ENCODE measurements around the gene TTBK1.

TTBK1 gene

DNA sequence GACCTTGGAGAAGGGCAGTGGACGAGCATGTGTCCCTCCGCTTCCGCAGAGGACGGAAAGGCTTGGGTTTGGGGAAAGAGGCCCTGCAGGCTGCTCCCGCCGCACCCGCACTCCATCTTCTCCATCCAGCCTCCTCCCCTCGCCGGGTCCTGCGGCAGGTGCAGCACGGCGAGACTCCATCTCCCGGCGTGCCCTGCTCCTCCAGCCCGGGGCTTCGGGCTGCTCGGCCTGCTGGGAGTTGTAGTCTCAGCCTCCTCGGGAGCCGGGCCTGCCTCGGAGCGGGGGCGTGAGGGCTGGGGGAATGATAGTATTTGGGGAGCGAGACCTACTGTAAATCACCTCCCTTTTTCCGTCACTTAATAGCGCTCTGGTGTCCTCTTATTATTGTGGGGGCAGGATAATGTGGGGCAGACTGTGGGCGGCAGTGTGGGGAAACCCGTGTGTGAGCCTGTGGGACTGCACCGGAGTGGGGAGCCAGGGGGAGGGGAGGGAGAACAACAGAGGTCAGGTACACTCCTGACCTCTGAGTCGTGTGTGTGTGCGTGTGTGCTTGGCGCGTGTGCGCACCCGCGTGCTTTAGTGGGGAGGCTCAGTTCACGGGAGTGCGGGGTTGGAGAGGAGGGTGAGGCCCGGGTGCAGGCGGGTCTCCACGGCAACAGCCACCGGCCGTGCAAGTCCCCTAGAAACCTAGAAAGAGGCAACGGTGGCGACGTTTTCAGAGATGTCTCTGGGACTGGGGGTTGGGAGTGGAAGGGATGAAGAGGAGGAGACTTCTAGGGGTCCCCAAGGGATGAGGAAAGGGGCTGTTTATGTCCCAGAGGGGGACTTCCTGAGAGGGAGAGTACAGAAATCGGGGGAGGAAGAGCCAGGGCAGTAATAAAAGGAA is 4.1 kb downstream of the TTBK1 start:
- TF ChIP-seq, protein P1, sequence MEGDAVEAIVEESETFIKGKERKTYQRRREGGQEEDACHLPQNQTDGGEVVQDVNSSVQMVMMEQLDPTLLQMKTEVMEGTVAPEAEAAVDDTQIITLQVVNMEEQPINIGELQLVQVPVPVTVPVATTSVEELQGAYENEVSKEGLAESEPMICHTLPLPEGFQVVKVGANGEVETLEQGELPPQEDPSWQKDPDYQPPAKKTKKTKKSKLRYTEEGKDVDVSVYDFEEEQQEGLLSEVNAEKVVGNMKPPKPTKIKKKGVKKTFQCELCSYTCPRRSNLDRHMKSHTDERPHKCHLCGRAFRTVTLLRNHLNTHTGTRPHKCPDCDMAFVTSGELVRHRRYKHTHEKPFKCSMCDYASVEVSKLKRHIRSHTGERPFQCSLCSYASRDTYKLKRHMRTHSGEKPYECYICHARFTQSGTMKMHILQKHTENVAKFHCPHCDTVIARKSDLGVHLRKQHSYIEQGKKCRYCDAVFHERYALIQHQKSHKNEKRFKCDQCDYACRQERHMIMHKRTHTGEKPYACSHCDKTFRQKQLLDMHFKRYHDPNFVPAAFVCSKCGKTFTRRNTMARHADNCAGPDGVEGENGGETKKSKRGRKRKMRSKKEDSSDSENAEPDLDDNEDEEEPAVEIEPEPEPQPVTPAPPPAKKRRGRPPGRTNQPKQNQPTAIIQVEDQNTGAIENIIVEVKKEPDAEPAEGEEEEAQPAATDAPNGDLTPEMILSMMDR (IDR thresholded peaks at IDR 0.05; ENCODE audit: extremely low read depth, missing control alignments) = no peak
- DNase-seq (ENCODE audit: low spot score) = peak; percentile 97

DNA sequence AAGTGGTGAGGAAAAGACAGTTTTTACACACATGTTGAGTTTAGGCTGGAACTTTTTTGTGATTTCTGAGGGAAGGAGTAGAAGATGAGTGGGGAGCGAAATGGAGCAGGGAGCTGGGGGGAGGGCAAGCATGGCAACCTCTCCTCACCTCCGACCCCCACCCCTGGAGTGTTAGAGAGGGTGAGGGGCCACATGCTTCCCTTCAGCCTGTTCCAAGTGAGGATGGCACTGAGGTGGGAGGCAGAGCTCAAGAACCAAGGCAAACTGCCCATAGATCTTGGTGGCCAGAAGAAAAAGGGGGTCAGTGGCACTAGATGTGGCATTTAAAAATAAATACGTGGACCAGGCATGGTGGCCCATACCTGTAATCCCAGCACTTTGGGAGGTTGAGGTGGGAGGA is 4.8 kb downstream of the TTBK1 start:
- TF ChIP-seq, protein P1 (IDR thresholded peaks at IDR 0.05; ENCODE audit: extremely low read depth, missing control alignments) = no peak
- DNase-seq (ENCODE audit: low spot score) = no peak

DNA sequence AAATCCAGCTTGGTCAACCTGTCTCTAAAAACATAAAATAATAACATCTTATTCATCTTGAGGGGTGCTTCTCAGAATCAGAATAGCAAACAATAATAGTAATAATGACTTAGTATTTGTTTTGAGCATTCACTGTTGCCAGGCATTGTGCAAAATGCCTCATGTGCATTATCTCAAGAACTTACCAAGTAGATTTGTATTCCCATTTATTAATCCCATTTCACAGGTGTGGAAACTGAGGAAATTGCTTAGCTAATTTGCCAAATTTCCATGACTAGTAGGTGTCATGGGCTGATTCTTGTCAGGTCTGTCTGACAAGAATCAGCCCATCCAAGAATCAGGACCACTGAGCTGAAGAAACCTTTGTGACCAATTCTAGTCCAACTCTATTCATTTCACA is 5.5 kb downstream of the TTBK1 start:
- no peak for DNase-seq (ENCODE audit: low spot score)
- TF ChIP-seq, protein P1 (IDR thresholded peaks at IDR 0.05; ENCODE audit: extremely low read depth, missing control alignments) = no peak

DNA sequence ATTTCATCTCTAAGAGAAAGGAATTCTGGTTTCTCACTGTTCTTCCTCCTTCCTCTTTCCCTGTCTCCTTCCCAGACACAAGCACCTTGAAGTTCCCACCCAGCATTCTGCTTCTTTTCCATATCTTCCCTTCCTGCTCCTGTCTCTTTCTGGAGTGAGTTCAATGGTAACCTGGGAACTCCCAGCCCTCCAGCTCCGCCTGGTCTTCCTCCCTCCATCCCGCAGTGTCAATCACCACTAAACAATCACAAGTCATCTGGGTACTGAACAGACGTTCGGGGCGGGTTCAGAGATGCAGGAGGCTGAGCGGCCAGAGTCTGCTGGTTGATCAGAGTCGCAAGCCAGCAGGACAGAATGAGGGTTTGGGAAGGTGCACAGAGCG is 7.7 kb downstream of the TTBK1 start:
- no peak for DNase-seq (ENCODE audit: low spot score)
- TF ChIP-seq, protein P1 (IDR thresholded peaks at IDR 0.05; ENCODE audit: extremely low read depth, missing control alignments) = no peak

DNA sequence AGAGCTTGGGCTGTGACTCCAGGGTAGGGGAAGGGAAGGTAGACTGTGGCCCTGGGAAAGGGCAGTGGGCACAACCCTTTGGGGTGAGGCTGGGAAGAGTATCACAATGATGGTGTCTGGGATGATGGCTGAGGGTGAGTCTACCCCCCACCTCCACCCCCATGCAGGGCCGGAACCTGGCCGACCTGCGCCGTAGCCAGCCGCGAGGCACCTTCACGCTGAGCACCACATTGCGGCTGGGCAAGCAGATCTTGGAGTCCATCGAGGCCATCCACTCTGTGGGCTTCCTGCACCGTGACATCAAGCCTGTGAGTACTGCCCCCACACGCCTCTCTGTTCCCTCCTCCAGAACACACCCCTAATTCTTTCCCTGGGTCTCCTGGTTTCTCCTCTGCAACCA is 10.1 kb downstream of the TTBK1 start:
- TF ChIP-seq, protein P1 (IDR thresholded peaks at IDR 0.05; ENCODE audit: extremely low read depth, missing control alignments) = no peak

DNA sequence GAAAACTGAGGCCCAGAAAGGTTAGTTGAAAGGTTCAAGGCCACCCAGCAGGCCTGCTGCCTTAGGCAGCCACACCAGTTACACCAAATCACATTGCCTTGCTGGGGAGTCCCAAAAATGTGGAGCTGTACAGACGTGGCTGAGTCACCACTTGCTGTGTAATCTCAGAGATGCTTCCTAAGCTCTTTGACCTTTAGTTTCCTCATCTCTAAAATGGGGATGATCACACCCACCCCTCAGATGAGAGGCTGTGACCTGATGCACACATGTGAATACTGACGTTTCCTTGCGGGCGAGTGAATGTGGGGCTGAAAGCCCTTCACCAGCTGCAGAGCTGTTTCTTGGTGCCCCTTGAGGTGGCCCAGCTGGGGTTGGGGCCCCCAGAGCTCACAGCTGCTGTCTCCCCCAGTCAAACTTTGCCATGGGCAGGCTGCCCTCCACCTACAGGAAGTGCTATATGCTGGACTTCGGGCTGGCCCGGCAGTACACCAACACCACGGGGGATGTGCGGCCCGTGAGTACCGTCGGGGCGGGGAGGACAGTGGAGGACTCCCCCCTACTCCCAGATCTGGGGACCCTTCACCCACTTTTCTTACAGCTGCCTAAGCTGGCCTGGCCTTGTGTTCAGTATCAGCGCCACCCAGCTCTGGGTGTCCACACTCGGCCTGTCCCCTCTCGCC is 11.0 kb downstream of the TTBK1 start:
- TF ChIP-seq, protein P1 (IDR thresholded peaks at IDR 0.05; ENCODE audit: extremely low read depth, missing control alignments) = no peak
- DNase-seq (ENCODE audit: low spot score) = no peak

More for the DNA sequence above, 10.1 kb downstream of the TTBK1 start:
- DNase-seq (ENCODE audit: low spot score) = no peak

DNA sequence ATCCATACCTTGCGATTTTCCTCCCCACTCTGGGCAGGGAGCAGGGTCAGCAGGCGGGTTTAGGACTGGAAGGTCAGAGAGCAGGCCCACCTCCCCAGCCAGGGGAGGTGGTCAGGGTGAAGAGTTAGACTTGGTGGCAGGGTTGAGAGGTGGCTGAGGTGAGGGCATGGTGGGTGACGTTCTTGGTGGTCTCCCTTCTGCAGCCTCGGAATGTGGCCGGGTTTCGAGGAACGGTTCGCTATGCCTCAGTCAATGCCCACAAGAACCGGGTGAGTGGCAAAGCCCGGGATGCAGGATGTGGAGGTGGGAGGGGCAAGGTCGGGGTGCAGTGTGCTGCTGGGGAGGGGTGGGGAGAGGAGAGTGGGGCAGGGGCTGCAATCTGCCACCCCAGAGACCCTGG is 11.6 kb downstream of the TTBK1 start:
- DNase-seq (ENCODE audit: low spot score) = no peak

More for the DNA sequence above, 11.6 kb downstream of the TTBK1 start:
- TF ChIP-seq, protein P1 (IDR thresholded peaks at IDR 0.05; ENCODE audit: extremely low read depth, missing control alignments) = no peak

Measured in GM20000 (cell line).